AG04450 (cell line): ENCODE data around the gene FAM81A. TPM values are rescaled to one million over a fixed set of nuclear protein-coding genes. Genes with fewer than 3 reads are reported as not detected.

ENCODE experiments used
- CTCF ChIA-PET: fragments of 300-600, 350-600 bp; formaldehyde crosslinking; extraction: SDS; loops from one replicate; lab custom pipeline; 2022; ENCODE audit warnings: antibody characterized with exemption, inconsistent platforms; lab: Charles Lee
- POLR2A ChIA-PET: fragments of 350-600 bp; formaldehyde crosslinking; extraction: SDS; loops from one replicate; lab custom pipeline; 2021; ENCODE audit warnings: antibody characterized with exemption, inconsistent platforms; lab: Yijun Ruan, JAX
- DNase-seq: peaks from one replicate; pipeline ENCODE4 v3.0.0-alpha.2; 2011; ENCODE audit warnings: low read depth, low spot score
- H3K27ac ChIP-seq: one replicate; pipeline ENCODE4 v1.5.1; 2012; ENCODE audit warnings: low read depth, low read length, control low read depth
- H3K27me3 ChIP-seq: one replicate; pipeline ENCODE4 v1.6.0; 2012; ENCODE audit warnings: low read length; ENCODE audit not compliant: control insufficient read depth, insufficient read depth
- H3K4me3 ChIP-seq: 2 replicates; pipeline ENCODE4 v1.5.1; 2011; ENCODE audit warnings: mild to moderate bottlenecking, low read depth, low read length, control low read depth
- H3K9me3 ChIP-seq: 2 replicates; pipeline ENCODE4 v1.5.1; 2012; ENCODE audit warnings: low read length; ENCODE audit not compliant: control insufficient read depth, insufficient read depth
- polyA plus RNA-seq: library from polyadenylated mRNA; depleted of rRNA; stranded (reverse); fragments of >200 nt; gene quantifications from 2 replicates; pipeline ENCODE4 v1.2.3, GENCODE V29; 2011
- TF ChIP-seq, protein P1 (sequence below): IDR thresholded peaks from 2 replicates; pipeline ENCODE4 v1.5.1; 2011; ENCODE audit warnings: low read depth, low read length, control low read depth, inconsistent platforms

Gene FAM81A
- polyA plus RNA-seq, 1 experiment = not detected

DNA sequence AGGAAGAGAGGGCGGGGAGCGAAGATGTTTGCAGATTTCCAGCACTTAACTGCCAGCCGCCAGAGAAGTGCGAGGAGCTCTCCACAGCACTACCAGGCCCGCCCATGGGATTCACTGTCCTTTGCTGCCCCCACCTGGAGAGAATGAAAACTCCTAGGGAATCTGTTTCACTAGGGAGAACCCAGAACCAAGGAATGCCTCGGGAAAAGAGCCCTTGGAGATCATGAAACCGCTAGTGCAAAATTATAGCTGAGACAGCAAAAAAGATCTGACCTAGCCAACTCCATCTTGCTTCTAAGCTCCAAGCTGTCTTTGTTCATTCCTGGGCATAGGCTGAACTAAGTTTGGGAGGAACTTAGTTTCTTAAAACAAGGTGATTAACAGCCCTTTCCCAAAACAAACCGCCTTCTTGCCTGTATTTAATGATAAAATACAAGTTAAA is 91.0 kb downstream of the FAM81A start:
- DNase-seq = peak; percentile 70
- H3K9me3 ChIP-seq = no peaks in the 10 kb centered on the region; the same call in 1 of the 2 replicates
- CTCF ChIA-PET = interaction anchor here (0.5 to 2.3 kb wide), 87 partner anchors 8 to 1483 kb away, joined by 3 to 60 read pairs (median 4); partner anchors contain the start of gene GCNT3
- no peak overlapping the region for H3K27ac ChIP-seq
- H3K27me3 ChIP-seq = peaks cover 3% of the 10 kb centered on the region
- POLR2A ChIA-PET = interaction anchor here (0.5 to 0.8 kb wide), 2 partner anchors 10 to 542 kb away, joined by 3 read pairs; partner anchors contain the start of gene RNF111
- TF ChIP-seq, protein P1, sequence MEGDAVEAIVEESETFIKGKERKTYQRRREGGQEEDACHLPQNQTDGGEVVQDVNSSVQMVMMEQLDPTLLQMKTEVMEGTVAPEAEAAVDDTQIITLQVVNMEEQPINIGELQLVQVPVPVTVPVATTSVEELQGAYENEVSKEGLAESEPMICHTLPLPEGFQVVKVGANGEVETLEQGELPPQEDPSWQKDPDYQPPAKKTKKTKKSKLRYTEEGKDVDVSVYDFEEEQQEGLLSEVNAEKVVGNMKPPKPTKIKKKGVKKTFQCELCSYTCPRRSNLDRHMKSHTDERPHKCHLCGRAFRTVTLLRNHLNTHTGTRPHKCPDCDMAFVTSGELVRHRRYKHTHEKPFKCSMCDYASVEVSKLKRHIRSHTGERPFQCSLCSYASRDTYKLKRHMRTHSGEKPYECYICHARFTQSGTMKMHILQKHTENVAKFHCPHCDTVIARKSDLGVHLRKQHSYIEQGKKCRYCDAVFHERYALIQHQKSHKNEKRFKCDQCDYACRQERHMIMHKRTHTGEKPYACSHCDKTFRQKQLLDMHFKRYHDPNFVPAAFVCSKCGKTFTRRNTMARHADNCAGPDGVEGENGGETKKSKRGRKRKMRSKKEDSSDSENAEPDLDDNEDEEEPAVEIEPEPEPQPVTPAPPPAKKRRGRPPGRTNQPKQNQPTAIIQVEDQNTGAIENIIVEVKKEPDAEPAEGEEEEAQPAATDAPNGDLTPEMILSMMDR = peak; percentile 88
- H3K4me3 ChIP-seq = no peak overlapping the region

GRCh38 chr15:59531066-59531675 is 93.2 kb downstream of the FAM81A start:
- ChIA-PET CTCF (interaction anchor here (1.0 to 3.0 kb wide), 3 partner anchors 15 to 574 kb away, joined by 3 to 21 read pairs (median 3); no protein-coding TSS in a partner anchor), POLR2A (no interaction called here)
- TF ChIP-seq, protein P1 = no peak
- H3K4me3 ChIP-seq = no peak overlapping the region
- no peaks in the 10 kb centered on the region; the same call in 1 of the 2 replicates for H3K9me3 ChIP-seq
- no peak for DNase-seq
- H3K27me3 ChIP-seq = peaks cover under 1% of the 10 kb centered on the region
- H3K27ac ChIP-seq = no peak overlapping the region

- H3K27me3 ChIP-seq = peaks cover 3% of the 10 kb centered on the region
- ChIA-PET POLR2A (interaction anchor here (0.7 kb wide), 1 partner anchor 14 kb away, joined by 3 read pairs; no protein-coding TSS in a partner anchor), CTCF (interaction anchor here (0.5 to 3.0 kb wide), 47 partner anchors 9 to 1319 kb away, joined by 3 to 23 read pairs (median 5); partner anchors contain the start of gene RNF111)
- no peaks in the 10 kb centered on the region for H3K9me3 ChIP-seq
- TF ChIP-seq, protein P1 = peak; percentile 74
- H3K27ac ChIP-seq = no peak overlapping the region
- DNase-seq = peak; percentile 11
- H3K4me3 ChIP-seq = no peak overlapping the region
Observed at GRCh38 chr15:59532770-59533379, 94.9 kb downstream of the FAM81A start.

GRCh38 chr15:59536553-59536952 is 98.6 kb downstream of the FAM81A start:
- CTCF ChIA-PET = interaction anchor here (1.3 kb wide), 1 partner anchor 8 kb away, joined by 7 read pairs; no protein-coding TSS in a partner anchor
- DNase-seq = no peak
- POLR2A ChIA-PET = no interaction called here
- TF ChIP-seq, protein P1 = no peak
- H3K4me3 ChIP-seq = no peak overlapping the region
- no peak overlapping the region for H3K27ac ChIP-seq
- H3K27me3 ChIP-seq = peaks cover 3% of the 10 kb centered on the region
- H3K9me3 ChIP-seq = no peaks in the 10 kb centered on the region
